Left ventricle myocardium superior (tissue), 1 donor: ENCODE measurements around the gene XCL2. TPM values are rescaled to one million over a fixed set of nuclear protein-coding genes. Genes with fewer than 3 reads are reported as not detected.
"Not testable (repeated sequence)": the region's sequence is repeated elsewhere in the genome, so short reads cannot be mapped to it uniquely, and the experiment has no call there.

Experiments used
- ATAC-seq: fragments of 200-7000 bp; cut with Tn5 transposase; one replicate; pipeline ENCODE4 v1.9.1; 2020; ENCODE audit warnings: mild to moderate bottlenecking, moderate library complexity
- DNase-seq: peaks from one replicate; pipeline ENCODE4 v3.0.0-alpha.2; 2020
- intact Hi-C: fragments of 100-400 bp; cut with micrococcal nuclease; formaldehyde crosslinking; loops from one replicate; pipeline ENCODE4 v1.11.0; 2022
- total RNA-seq: library from RNA; stranded (reverse); fragmentation: NEBNext Ultra II Directional; extraction: Animal tissue kit (Norgen Biotek cat#: 25700); gene quantifications from one replicate; pipeline ENCODE4 v1.2.1, GENCODE V29; 2021
- donor health status: DM: no; HTN: yes; CAD: no; lungs with severe emphysema.

The XCL2 gene
- total RNA-seq, 1 donor from 2014 or later = not detected

DNA sequence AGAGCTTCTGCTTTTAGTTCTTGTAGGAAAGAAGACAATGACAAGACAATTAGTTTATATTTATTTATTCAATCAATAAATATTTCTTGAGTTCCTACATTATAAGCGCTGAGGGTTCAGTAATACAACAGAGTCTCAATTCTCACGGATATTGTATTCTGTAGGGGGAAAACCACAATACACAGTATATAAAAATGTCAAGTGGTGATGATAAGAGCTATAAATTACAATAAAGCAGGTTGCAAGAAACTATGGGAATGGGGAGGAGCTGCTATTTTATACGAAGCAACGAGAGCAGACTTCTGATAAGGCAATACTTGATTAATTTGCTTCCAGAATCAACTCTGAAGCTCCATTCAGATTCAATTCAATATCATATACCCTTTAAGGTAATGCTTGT, 22.0 kb upstream of the XCL2 start:
- no peak for DNase-seq
- intact Hi-C loops = no loop called here
- ATAC-seq = no peak

DNA sequence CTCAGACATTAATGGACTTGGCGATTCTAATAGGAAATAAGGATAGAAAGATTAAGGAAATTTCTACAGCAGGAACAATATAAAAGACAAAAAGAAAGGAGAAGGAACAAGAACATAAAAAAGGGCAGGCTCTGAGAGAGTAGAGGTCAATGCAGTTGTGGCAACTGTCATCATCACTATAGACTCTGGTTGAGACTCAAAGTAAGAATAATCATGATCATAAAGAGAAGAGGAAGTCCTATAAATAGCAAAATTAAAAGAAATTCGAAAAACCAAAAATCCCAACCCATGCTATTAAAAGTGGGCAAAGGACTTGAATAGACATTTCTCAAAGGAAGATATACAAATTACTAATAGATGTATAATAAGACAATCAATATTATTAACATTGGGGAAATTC, 18.2 kb upstream of the XCL2 start:
- ATAC-seq (no peak), DNase-seq (no peak)
- intact Hi-C loops = no loop called here

DNA sequence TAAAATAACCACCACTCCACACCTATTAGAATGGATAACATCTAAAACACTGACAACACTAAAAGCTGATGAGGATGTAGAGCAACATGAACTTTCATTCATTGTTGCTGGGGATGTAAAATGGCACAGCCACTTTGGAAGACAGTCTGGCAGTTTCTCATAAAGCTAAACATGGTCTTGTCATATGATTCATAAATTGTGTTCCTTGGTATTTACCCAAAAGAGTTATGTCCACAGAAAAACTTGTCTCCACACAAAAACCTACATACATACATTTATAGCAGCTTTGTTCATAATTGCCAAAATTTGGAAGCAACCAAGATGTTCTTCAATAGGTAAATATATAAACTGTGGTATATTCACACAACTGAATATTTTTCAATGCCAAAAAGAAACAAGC, 16.6 kb upstream of the XCL2 start:
- no peak for DNase-seq
- intact Hi-C loops = no loop called here
- no peak for ATAC-seq

DNA sequence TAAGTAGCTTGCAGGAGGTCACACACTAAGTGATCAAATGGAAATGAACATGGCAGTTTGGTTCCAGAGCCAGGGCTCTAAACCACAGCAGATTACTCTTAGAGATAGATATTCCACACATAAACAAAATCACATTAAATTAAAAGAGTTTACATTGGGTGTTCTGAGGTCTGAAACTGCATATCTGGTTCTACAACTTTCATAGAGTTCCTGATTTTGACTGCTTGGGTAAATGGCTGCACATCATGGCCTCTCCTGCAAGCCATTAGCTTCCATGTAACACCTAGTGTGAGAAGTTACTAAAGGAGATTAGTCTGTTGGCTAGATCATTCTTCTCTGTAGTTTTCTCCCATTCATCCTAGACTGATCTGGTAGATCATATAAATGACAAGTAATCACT, 12.8 kb upstream of the XCL2 start:
- intact Hi-C loops = no loop called here
- DNase-seq = no peak
- ATAC-seq = no peak

DNA sequence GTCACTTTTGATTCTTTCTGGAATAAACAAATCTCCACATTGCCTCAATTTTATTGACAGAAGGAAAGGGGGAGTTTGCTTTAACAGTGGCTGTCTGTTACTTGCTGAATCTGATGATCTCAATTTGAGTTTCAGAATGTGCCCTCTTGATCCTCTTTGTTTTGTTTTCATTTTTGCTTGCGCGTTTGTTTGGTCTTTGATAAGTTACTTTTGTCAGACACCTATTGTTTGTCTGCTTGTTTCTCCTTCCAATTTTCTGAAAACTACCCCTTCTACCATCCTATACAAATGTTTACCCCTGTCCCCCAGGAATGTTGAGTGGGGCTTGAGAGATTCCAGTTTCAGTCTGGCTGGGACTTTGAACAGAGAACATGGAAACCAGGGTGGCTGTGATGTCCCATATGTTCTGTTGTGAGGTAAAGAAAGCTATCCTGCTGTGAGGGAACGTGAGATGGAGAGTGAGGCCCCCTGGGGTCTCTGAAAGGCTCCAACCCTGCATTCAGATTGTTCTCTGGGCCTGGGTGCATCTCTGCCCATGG, 11.8 kb upstream of the XCL2 start:
- DNase-seq = no peak
- ATAC-seq = no peak
- intact Hi-C loops = no loop called here

DNA sequence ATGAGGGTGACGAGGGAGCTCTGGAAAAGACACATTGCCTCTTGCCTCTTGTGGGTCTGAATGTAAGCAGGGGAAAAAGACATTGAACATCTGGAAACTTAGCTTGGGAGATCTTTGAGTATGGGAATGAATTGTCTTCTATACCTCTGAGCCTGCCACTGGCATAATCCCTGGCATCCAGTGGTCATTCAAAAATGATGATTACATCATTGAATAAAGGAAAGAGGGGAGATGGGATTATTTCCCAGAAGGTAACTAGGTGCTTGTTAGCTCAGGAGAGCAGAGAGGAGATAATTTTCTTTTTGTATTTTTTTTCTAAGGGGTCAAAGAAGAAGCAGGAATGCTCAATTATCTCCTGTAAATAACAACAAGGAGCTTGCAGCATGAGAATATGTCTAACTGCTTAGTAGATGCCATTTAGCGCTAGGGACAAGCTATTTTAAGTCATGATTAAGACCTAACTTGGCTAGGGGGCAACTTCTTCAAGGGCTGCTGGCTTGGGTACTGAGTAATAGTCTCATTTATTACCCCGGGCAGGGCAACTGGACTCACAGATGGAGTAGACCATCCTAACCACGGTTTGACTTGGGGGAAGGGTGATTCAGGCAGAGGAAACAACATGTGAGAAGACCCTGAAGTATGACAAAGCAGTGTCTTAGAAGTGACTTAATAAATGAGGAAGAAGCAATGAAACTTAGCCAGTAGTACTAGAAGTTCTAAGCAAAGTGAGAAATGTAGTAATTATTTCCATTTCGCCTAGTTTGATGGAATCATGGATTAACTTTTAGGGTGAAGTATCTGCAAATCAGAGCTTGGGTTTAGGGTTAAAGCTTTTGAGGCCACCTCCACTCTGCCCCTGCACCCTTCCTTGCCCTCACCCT, 11.0 kb upstream of the XCL2 start:
- intact Hi-C loops = no loop called here
- DNase-seq (no peak), ATAC-seq (no peak)

DNA sequence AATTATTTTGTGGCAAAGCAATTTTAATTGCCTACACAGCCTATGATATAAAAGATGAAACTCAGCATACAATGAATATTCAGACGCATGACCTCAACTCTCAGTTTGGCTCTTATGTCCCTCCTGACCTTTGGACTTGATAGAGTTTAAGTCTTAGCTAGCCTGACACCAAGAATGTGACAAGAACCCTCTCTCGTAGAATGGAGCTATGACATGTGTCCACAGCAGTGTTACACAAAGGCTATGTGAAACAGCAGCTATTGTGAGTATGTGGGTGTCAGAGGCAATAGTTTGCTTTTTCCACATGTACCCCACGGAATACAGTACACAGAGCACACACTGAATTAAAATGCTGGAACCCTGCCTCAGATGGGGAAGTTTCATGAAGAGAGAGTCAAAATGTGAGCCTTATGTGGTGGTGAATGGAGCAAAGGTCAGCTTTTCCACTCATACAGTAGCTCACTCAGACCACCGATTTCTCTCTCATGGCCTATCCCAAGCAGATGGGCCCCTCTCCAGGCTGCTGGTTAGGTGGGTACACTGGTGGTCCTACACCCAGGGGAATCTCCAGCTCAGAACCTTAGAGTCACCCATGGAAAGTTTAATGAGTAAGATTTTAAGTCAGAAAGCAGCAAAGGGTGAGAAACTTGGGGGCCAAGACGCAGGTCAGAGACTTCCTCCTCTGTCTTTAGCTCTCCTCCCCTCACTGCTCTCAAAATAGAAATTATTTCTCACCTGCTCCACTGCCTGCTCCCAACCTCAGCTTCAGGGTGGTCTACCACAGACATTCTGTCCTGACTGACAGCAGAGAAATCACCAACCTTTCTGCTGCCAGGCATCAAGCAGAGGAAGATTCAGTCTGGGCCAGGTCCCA, 10.1 kb upstream of the XCL2 start:
- ATAC-seq (no peak), DNase-seq (no peak)
- intact Hi-C loops = no loop called here

DNA sequence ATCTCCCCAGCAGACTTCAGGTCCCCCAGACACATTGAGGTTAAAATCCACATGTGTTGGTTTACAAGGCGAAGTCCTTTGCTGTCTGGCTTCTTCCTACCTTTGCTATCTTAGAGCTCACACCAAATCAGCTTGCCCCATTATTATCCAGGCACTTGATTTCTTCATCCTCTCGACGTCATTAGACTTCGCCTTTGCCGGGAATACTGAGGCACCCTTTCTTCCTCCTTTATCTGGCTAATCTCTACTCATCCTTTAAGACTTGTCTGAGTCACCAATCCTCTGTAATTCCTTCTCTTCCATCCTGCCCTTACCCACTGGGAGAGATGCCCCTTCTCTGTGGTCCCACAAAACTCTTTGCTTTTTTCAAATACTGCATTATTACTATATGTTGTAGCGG, 9.2 kb upstream of the XCL2 start:
- no peak for ATAC-seq
- DNase-seq = no peak
- intact Hi-C loops = no loop called here

DNA sequence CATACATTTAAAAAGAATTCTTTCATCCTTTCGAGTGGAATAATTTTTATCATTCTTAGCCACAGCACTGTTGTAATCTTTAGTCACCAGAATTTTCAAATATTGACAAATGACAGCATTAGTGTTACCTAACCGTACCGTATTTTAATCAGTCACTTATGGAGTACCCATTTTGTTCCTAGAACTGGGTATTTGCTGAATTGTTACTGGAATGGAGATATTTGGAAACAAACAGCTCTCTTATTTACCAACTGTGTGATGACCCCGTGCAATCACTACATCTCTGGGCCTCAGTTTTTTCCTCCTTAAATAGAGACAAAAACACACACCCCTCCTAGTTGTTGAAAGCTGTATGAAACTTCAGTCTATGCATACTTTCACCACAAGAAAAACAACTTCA, 7.9 kb upstream of the XCL2 start:
- no peak for ATAC-seq
- intact Hi-C loops = no loop called here

DNA sequence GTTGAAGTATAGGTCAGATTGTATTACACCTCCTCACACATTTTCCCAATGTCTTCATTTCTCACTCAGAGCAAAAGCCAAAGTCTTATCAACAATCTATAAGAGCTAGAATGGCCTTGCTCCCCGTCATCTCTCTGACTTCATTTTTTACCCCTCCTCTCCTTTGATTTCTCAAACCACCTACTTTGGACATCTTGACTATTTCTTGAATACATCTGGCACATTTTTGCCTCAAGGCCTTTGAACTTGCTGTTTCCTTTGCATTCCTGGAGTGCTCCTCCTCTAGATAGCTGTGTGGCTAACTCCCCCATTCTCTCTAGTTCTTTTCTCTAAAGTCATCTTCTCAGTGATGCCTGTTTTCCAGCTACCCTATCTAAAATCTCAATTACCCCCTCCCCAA, 7.2 kb upstream of the XCL2 start:
- DNase-seq (no peak), ATAC-seq (no peak)
- intact Hi-C loops = no loop called here

More for the DNA sequence above, 7.9 kb upstream of the XCL2 start:
- no peak for DNase-seq

DNA sequence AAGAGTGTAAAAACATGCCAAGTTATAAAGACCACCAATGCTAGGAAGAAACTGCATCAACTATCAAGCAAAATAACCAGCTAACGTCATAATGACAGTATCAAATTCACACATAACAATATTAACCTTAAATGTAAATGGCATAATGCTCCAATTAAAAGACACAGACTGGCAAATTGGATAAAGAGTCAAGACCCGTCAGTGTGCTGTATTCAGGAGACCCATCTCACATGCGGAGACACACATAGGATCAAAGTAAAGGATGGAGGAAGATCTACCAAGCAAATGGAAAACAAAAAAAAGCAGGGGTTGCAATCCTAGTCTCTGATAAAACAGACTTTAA, 2.7 kb upstream of the XCL2 start:
- DNase-seq, ATAC-seq, intact Hi-C loops: not testable (repeated sequence)

DNA sequence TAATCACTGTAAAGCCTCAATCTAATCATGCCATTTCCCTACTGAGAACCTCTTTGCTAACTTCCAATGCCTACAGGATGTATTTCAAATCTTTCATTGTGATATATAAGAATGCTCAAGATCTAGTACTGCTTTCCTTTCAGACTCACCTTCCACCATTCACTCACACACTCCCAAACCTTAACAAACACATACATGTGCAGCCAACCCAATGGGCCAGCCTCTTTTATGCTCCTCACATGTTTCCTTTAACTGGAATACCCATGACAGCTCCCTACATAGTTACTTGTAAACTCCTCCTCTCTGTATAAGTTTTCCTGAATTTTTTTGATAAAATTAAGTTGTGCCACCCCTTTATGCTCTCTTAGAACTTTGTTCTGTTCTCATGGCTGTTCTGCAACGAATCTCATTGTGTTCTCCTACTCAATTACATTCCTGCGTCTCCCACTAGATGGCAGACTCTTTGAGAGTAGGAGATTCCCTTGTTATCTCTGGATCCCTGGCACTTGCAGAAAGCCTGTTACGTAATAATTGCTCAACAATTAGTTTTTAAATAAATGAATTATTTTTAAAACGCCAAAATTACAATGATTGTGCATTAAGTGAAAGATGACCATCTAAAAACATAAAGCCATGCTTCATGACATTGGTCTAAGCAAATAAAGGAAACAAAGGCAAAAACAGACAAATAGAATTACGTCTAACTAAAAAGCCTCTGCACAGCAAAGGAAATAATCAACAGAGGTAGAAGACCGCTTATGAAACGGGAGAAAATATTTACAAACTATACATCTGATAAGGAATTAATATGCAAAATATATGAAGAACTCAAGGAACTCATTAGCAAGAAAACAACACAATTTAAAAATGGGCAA, 2.1 kb upstream of the XCL2 start:
- intact Hi-C loops, DNase-seq, ATAC-seq: not testable (repeated sequence)

DNA sequence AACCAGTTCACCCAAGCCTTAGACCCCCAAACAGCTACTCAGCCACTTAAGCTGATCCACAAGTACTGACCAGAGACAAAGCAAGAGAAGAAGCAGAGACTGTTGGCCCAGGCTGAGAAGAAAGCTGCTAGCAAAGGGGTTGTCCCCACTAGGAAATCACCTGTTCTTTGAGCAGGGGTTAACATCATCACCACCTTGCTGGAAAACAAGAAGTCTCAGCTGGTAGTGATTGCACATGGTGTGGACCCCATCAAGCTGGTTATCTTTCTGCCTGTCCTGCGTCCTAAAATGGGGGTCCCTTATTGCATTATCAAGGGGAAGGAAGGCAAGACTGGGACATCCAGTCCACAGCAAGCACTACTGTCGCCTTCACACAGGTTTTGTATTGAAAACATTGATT, 819 bp downstream of the XCL2 start:
- ATAC-seq, intact Hi-C loops, DNase-seq: not testable (repeated sequence)

DNA sequence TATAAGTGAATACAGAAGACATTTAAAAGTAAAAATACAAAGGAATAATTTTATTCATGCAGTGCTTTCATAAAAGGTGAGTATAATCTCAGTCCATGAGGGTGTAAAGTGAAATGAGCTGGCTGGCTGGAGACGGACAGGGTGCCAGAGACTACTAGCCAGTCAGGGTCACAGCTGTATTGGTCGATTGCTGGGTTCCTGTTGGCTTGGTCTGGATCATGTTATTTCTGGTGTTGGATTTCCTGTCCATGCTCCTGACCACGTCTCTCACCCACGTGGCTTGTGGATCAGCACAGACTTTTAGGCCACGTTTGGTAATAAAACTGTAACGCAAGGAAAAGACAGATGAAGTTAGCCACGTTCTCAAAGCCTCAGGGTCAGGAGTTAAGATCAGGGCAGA, 3.0 kb downstream of the XCL2 start:
- ATAC-seq, DNase-seq, intact Hi-C loops: not testable (repeated sequence)

DNA sequence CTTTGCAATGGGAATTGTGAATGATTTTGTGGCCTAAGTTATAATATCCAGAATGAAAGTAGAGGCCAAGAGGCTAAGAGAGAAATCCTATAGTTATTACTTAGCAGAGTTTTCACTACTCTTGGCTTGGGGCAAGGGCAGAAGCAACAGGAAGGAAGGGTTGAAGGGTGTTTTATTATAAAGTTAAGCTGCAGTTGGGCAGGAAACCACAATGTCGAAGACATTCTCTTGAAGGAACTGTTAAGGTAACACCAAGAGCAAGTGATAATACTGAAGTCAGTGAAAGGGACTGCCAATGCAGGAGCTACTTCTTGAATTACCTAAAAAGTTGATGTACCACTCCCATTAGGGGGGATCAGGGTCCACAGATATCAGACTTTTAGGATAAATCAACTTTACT, 8.3 kb downstream of the XCL2 start:
- ATAC-seq (no peak), DNase-seq (no peak)
- intact Hi-C loops = no loop called here

DNA sequence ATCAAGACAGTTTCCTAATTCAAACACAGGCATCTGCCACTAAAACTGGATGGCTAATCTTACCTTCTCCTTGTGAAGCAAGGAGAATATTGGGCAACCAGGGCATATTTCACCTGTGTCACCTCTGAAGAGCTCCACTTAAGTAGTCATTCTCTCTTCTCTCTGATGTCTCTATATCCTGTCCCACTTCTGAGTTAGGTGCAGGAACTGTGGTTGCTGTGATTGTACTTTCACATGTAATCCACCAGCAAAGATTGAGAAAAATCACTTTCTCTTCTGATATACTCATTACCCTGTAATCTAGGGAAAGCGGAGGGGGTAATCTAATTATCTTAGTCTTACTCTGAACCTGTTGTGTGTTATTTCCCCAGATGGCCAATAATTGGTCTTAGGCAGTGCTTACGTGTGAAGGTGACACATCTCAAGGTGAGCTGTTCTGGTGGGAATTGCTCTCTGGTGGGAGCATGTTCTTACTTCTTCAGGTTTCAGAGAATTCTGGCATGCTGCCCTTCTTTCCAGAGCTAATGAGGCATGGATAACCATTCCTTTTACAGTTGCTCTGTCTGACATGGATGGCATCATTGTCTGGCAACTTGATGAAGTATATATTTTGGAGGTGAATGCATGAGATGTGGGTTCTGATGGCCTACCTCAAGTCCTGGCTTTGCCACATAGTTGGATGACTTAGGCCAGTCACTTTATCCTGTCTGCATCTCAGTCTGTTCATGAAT, 12.0 kb downstream of the XCL2 start:
- DNase-seq = no peak
- no peak for ATAC-seq
- intact Hi-C loops = no loop called here

DNA sequence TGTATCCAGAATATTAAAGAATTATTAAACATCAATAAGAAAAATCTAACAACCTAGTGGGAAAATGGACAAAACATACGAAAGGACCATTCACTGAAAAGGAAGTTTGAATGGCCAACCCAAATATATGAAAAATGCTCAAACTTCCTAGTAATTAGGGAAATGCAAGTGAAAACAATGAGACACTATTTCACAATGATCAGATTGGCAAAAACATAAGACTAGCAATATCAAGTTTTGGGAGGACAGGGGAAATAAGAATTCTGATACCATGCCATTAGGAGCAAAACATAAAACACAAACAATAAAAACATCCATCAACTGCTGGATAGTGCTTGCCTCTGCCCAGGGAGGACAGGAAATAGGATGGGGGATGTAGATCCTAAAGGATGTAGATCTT, 14.3 kb downstream of the XCL2 start:
- intact Hi-C loops = no loop called here
- DNase-seq = no peak
- ATAC-seq = no peak

DNA sequence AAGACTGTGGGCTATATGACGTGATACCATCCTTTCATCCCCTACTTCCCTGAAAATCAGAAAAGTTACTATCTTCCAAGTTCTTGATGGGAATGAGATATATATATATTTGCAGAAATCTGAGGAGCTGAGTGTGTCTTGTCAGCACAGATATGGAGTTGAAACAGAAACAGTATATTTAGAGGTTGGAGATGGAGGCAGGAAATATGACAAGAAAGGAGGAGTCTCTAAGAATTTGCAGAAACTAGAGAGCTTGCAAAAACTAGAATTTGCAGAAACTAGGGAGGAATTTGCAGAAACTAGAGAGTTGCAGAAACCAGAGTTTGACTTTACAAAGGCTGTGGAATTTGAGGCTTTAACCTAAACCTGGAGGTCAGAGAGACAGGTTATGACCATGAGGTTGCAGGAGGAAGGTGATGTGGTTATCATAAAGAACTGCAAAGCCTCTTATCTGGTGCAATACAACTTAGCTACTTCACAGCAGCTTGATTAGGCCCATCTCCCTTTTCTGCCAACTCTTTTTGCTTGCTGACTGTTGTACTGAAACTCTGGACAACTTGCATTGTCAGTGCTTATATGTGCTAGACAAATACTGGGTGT, 22.3 kb downstream of the XCL2 start:
- DNase-seq (no peak), ATAC-seq (no peak)
- intact Hi-C loops = no loop called here
